GM12878 (cell line): ENCODE results near the gene TSHZ2. TPM values are rescaled to one million over a fixed set of nuclear protein-coding genes. Genes with fewer than 3 reads are reported as not detected.

Experiments used
- BCLAF1 ChIP-seq: fragments of 450-650 bp; IDR thresholded peaks from 2 replicates; pipeline ENCODE4 v1.6.1; 2017; ENCODE audit warnings: antibody characterized with exemption, mild to moderate bottlenecking, moderate library complexity
- CHD2 ChIP-seq: IDR thresholded peaks from 2 replicates; pipeline ENCODE4 v1.6.1; 2011; ENCODE audit warnings: low read depth, low read length, improper control_type of control experiment, borderline replicate concordance
- IRF4 ChIP-seq: IDR thresholded peaks from 2 replicates; pipeline ENCODE4 v1.6.1; 2011; ENCODE audit warnings: low read depth, low read length
- KDM1A ChIP-seq: fragments of 200-600 bp; sonication (generic); IDR thresholded peaks from 2 replicates; pipeline ENCODE4 v1.6.1; 2016; ENCODE audit warnings: borderline replicate concordance
- MYB ChIP-seq: fragments of 150-350 bp; IDR thresholded peaks from 2 replicates; pipeline ENCODE4 v1.6.1; 2014; ENCODE audit warnings: mild to moderate bottlenecking, low read depth, low read length, borderline replicate concordance
- MYC ChIP-seq: IDR thresholded peaks from 2 replicates; pipeline ENCODE4 v1.6.1; 2011; ENCODE audit warnings: mild to moderate bottlenecking, low read length, moderate library complexity, inconsistent platforms; ENCODE audit not compliant: insufficient read depth, insufficient replicate concordance, insufficient read length, severe bottlenecking
- POU2F2 ChIP-seq: IDR thresholded peaks from 3 replicates; pipeline ENCODE4 v1.6.1; 2011; ENCODE audit warnings: low read depth, mild to moderate bottlenecking, low read length, borderline replicate concordance
- SPI1 ChIP-seq: IDR thresholded peaks from 2 replicates; pipeline ENCODE4 v1.6.1; 2011; ENCODE audit warnings: low read depth, mild to moderate bottlenecking, low read length, moderate library complexity, borderline replicate concordance; ENCODE audit not compliant: insufficient read depth
- ZNF207 ChIP-seq: fragments of 450-650 bp; IDR thresholded peaks from 2 replicates; pipeline ENCODE4 v1.6.1; 2014; ENCODE audit warnings: antibody characterized with exemption, mild to moderate bottlenecking, borderline replicate concordance
- ZNF592 ChIP-seq: fragments of 450-650 bp; IDR thresholded peaks from 2 replicates; pipeline ENCODE4 v1.6.1; 2017; ENCODE audit warnings: mild to moderate bottlenecking, moderate library complexity
- polyA plus RNA-seq, 11 experiments: library from polyadenylated mRNA; depleted of rRNA in 4 of 11; unstranded in 6 of 11; stranded (reverse) in 5 of 11; fragments of >200 nt; fragmentation: Nextera tagmentation in 4 of 11; fragmentation: Illumina TruSeq in 1 of 11; extraction: Ambion mirVana in 4 of 11; extraction: Trizol in 1 of 11; gene quantifications; 1 replicate in 1 of 11; 2 replicates in 10 of 11; pipeline versions ENCODE4 v1.2.1 to v1.2.3, GENCODE V29; 2011 to 2016; ENCODE audit warnings: inconsistent platforms in 2 of 11, missing spikeins in 2 of 11, low read depth in 1 of 11
- total RNA-seq, 4 experiments: library from RNA; depleted of rRNA in 3 of 4; stranded (reverse); fragments of >200 nt in 3 of 4; fragmentation: Illumina TruSeq in 1 of 4; extraction: Trizol in 1 of 4; gene quantifications; 2 replicates each; pipeline versions ENCODE4 v1.2.1 to v1.2.3, GENCODE V29; 2013 to 2021

The TSHZ2 gene
- total and polyA plus RNA-seq, 10 of the 15 experiments (the other 5 are each of a cell fraction or from before 2014, with no cell fraction given) = 0.01 to 0.86 (median 0.13) TPM; not detected in 2

- TF ChIP-seq KDM1A (no peak), CHD2 (no peak), SPI1 (no peak), ZNF592 (no peak), IRF4 (no peak), POU2F2 (no peak), MYB (no peak), MYC (no peak), ZNF207 (no peak), BCLAF1 (no peak)
- TF ChIP-seq, all 136 proteins: peak for 0
Observed at GRCh38 chr20:53489528-53489927, 517.4 kb downstream of the TSHZ2 start (continued).
